ENCODE results near the gene MAGI3. TPM values are rescaled to one million over a fixed set of nuclear protein-coding genes. Genes with fewer than 3 reads are reported as not detected.

Gene MAGI3
- 31.1 TPM for total RNA-seq

- peak; percentile 99 for DNase-seq
Observed at GRCh38 chr1:113389953-113390834, at the start of gene MAGI3. MAGI3 (plus strand) TSS chr1:113390515; CDS start chr1:113391034, 519 bp downstream.

GRCh38 chr1:113353580-113353979 is 36.7 kb upstream of the MAGI3 start:
- no peak for DNase-seq

- no peak for DNase-seq
Observed at GRCh38 chr1:113363935-113364334, 26.4 kb upstream of the MAGI3 start.

- no peak for DNase-seq
Observed at GRCh38 chr1:113369040-113369439, 21.3 kb upstream of the MAGI3 start.

- DNase-seq, result no peak
Observed at GRCh38 chr1:113369699-113370098, 20.6 kb upstream of the MAGI3 start.

- DNase-seq, result no peak
Observed at GRCh38 chr1:113370868-113371267, 19.4 kb upstream of the MAGI3 start.

GRCh38 chr1:113372546-113372945 is 17.8 kb upstream of the MAGI3 start:
- no peak for DNase-seq

- DNase-seq, result no peak
Observed at GRCh38 chr1:113373644-113374043, 16.7 kb upstream of the MAGI3 start.

GRCh38 chr1:113375878-113376277 is 14.4 kb upstream of the MAGI3 start:
- no peak for DNase-seq

GRCh38 chr1:113380075-113380474 is 10.2 kb upstream of the MAGI3 start:
- DNase-seq, result no peak

- DNase-seq, result no peak
Observed at GRCh38 chr1:113388017-113388620, 2.2 kb upstream of the MAGI3 start.

- no peak for DNase-seq
Observed at GRCh38 chr1:113388621-113389358, 1.5 kb upstream of the MAGI3 start.

GRCh38 chr1:113389359-113389952 is 859 bp upstream of the MAGI3 start:
- DNase-seq, result no peak

GRCh38 chr1:113390871-113391648 is 745 bp downstream of the MAGI3 start:
- DNase-seq, result peak; percentile 44

- DNase-seq, result peak; percentile 26
Observed at GRCh38 chr1:113391649-113392271, 1.4 kb downstream of the MAGI3 start.

- no peak for DNase-seq
Observed at GRCh38 chr1:113392541-113393128, 2.3 kb downstream of the MAGI3 start.

GRCh38 chr1:113394043-113394862 is 3.9 kb downstream of the MAGI3 start:
- DNase-seq, result no peak

- DNase-seq, result no peak
Observed at GRCh38 chr1:113394863-113395259, 4.5 kb downstream of the MAGI3 start.

GRCh38 chr1:113396102-113396501 is 5.8 kb downstream of the MAGI3 start:
- DNase-seq, result no peak

GRCh38 chr1:113396585-113396984 is 6.3 kb downstream of the MAGI3 start:
- no peak for DNase-seq

All from tongue (tissue), 2 donors.